ENCODE data around the gene CIDEA. TPM values are rescaled to one million over a fixed set of nuclear protein-coding genes. Genes with fewer than 3 reads are reported as not detected.

The CIDEA gene
- polyA plus RNA-seq, 3 donors, result not detected

Other genes starting within 250 kb of the CIDEA start
- under 1 TPM in 2 of 3 donors, not detected in 1; 0.08 to 0.11 TPM for gene ANKRD62, start 160.5 kb upstream of the CIDEA start, polyA plus RNA-seq (ENCODE audit: insufficient read length in 3 of 3)
- 10 to 100 TPM; 45.1 to 77.6 (median 60.6) TPM for gene TUBB6, start 53.9 kb downstream of the CIDEA start, polyA plus RNA-seq (ENCODE audit: insufficient read length in 3 of 3)
- gene AFG3L2, start 122.9 kb downstream of the CIDEA start, polyA plus RNA-seq (ENCODE audit: insufficient read length in 3 of 3), result 10 to 100 TPM; 66.3 to 77.8 (median 66.5) TPM
- gene PRELID3A, start 153.6 kb downstream of the CIDEA start, polyA plus RNA-seq (ENCODE audit: insufficient read length in 3 of 3), result 10 to 100 TPM in 1 of 3 donors, 1 to 10 TPM in 2; 8.4 to 11.2 (median 8.8) TPM